Liver (tissue), 3 donors: ENCODE measurements around the gene PDE4D.

ENCODE experiments used
- CTCF ChIP-seq: fragments of 150-350 bp; IDR thresholded peaks from 2 replicates; pipeline ENCODE4 v1.5.1; 2017; ENCODE audit warnings: improper control_type of control experiment, low read depth, low read length; ENCODE audit not compliant: missing input control
- GABPA ChIP-seq, 2 donors: IDR thresholded peaks in 1 of 2; conservative IDR thresholded peaks in 1 of 2; 2 replicates each; pipeline ENCODE4 v1.6.1; 2016; ENCODE audit warnings: antibody characterized with exemption in 2 of 2, mild to moderate bottlenecking in 1 of 2, moderate library complexity in 1 of 2
- HNF4A ChIP-seq, 2 donors: conservative IDR thresholded peaks; 2 replicates each; pipeline ENCODE4 v1.6.1; 2016; ENCODE audit warnings: antibody characterized with exemption in 2 of 2, mild to moderate bottlenecking in 2 of 2
- JUND ChIP-seq, 2 donors: IDR thresholded peaks; 2 replicates each; pipeline ENCODE4 v1.6.1; 2016; ENCODE audit warnings: antibody characterized with exemption in 2 of 2
- MAX ChIP-seq: IDR thresholded peaks from 2 replicates; pipeline ENCODE4 v1.6.1; 2016; ENCODE audit warnings: antibody characterized with exemption
- RAD21 ChIP-seq, 2 donors: IDR thresholded peaks; 2 replicates each; pipeline ENCODE4 v1.6.1; 2016; ENCODE audit warnings: antibody characterized with exemption in 2 of 2, mild to moderate bottlenecking in 2 of 2
- REST ChIP-seq: IDR thresholded peaks from 2 replicates; pipeline ENCODE4 v1.6.1; 2016; ENCODE audit warnings: antibody characterized with exemption, mild to moderate bottlenecking
- SP1 ChIP-seq: IDR thresholded peaks from 2 replicates; pipeline ENCODE4 v1.6.1; 2018; ENCODE audit warnings: antibody characterized with exemption, mild to moderate bottlenecking
- YY1 ChIP-seq: IDR thresholded peaks from 2 replicates; pipeline ENCODE4 v1.6.1; 2016; ENCODE audit warnings: antibody characterized with exemption, mild to moderate bottlenecking
- ZBTB33 ChIP-seq: IDR thresholded peaks from 2 replicates; pipeline ENCODE4 v1.6.1; 2016; ENCODE audit warnings: antibody characterized with exemption
- donor health status: healthy.
- donor health status: healthy.

- TF ChIP-seq ZBTB33 (no peak), JUND (IDR thresholded peaks at IDR 0.05) (no peak), YY1 (no peak), CTCF (no peak), REST (no peak), MAX (no peak), HNF4A (conservative IDR thresholded peaks at IDR 0.05) (no peak), RAD21 (IDR thresholded peaks at IDR 0.05) (no peak), SP1 (no peak), GABPA (IDR thresholded peaks at IDR 0.05 in 1 of 2, conservative IDR thresholded peaks at IDR 0.05 in 1 of 2) (no peak)
These were observed 120.8 kb downstream of the PDE4D start for GRCh38 chr5:59772757-59773156.
